Smooth muscle cell of the brain vasculature (primary cell): ENCODE data around the gene IP6K3.

ENCODE experiments used
- DNase-seq: peaks from one replicate; pipeline ENCODE4 v3.0.0-alpha.2; 2012; ENCODE audit warnings: low read depth, low spot score

The IP6K3 gene

DNA sequence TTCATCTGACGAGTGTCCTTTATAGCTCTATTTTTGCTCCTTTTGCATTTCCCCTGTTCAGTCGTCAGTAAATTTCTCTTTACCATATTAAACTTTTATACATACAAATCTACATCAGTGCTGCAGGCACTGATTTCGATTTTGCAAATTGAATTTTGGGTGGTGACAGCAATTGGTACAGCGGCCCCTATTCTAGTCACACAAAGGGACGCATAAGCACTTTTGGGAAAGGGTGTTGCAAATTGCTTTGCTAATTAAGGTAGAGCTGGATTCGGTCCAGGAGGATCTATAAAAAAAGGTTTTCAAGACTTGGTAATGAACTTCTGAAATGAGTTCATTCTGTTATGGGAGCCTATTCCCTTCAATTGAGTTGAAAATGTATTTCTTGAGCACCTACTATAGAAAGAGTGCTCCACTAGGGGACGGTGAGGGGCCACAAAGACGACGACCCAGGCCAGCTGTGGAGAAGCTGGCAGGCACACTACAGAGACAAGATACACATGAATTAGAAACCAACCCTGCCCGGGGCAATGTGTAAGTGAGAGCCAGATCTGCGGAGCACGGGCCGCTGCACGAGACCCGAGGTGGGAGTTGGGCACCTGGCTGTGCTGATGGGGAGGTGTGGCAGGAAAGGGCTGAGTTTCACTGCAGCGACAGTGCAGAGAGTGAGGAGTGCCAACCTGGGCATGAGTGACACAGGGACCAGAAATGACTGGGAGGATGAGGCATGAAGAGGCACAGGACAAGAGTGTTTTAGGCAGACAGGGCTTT is 40.6 kb downstream of the IP6K3 start:
- DNase-seq, result no peak

DNA sequence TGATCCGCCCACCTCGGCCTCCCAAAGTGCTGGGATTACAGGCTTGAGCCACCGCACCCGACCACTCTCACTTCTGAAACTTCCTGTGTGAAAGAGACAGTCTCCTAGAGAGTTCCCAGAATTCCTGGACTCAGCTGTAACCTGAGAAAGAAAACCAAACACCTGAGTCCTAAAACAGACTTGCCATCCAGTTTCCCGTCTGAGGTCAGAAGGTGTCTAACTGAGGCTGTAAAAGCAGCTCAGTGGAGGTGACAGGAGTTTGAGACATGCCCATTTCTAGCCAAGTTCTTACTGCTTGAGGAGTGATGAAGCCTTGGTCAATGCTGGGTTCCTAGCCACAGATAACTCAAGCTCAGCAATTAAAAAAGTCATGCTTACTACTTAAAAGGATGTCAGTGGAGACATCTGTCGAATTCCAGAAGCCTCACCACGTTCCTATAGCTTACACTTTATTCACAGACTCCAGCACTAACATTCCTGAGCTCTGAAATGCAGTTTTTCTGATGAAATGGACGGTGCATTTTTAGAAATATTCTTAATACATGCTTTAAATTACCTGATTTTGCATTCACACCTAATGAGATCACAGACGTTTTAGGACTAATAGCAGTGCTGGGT is 41.3 kb downstream of the IP6K3 start:
- no peak for DNase-seq

DNA sequence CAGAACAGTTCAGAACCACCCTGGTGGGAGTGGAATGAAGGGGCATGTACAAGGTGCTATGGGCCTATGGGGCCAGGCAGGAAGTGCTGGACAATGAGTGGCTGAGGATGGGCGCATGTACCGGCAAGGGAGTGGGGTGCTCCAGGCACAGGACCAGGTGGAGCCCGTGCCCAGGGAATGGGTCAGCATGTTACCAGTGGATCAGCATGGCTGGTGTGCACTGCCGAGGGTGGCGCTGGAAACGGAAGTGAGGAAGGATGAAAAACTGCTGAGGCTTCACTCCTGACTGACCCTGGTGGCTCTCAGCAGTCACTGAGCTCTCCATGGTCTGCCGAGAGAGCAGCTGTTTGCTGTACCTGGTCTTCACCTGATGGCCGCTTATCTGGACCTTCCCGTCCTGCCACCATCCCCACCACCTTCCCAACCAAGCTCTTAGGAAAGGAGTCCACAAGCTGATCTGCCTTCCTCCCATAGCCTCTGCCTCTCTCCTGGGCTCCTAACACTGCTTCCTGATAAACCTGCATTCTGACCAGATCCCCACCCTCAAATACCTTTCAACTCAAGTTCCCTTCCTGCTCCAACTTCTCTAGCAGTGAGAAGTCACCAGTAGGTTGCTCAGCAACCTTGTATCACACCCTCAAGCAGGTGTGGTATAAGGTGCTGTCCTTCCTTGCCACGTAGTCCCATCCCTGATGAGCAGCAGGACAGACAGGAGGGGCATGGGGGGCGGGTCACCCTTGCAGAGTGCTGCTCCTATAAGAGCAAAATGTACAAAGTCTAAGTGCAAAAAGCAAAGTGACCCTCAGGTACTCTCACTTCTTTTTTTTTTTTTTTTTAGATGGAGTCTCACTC is 42.3 kb downstream of the IP6K3 start:
- DNase-seq, result no peak

DNA sequence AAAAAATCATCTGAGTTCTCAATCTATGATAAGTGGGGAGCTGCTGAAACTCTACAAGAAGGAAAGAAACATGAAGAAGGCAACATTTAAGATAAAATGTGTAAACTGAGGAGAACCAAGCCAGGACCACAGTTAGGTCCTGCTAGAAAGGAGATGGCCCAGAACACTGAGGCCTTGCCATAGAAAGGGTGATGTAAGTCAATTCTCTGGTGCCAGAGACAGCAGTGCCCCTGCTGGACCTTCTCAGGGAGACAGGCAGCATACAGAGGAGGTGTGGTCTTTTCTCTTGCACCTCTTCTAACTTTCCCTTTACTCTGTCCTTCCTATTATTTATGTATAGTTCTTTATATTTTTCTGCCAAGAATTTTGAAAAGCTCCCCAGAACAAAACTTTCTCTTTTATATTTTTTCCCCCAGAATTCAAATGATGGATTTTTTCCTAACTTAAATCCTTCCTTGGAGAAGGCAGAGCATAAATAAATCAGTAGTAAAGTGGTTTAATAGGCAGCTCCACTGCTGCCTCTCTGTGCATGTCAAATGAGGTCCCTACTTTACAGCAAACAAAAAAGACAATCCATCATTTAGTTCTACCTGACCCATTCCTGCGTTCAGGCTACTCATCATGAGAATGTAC is 44.2 kb downstream of the IP6K3 start:
- DNase-seq, result no peak

DNA sequence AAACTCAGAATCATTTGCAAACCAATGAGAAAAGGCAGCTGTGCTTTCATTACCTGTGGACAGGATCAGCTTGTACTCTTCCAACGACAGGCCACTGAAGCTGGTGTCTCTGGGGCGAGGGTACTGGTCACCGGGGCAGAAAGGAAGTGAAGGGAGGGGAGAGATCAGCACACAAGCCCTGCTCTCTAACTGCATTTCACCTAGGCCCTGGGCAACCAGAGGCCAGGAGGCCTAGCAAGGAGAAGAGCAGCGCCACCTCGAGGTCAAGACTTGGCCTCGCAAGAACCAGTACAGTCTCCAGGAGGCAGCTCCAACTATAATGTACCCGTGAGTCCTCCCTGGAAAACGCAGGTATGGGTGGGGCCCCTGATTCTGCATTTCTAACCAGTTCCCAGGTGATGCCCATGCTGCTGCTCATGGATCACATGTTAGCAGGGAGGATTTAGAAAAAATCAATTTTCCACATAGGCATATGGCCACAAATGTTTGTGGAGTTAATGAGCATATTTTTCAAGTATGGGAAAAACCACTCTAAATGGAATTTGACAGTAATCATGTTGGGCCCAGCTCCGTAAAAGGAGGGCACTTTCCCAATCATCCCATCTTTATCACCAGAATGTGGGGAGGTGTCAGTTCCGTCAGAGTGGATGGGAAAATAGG is 46.2 kb downstream of the IP6K3 start:
- no peak for DNase-seq

DNA sequence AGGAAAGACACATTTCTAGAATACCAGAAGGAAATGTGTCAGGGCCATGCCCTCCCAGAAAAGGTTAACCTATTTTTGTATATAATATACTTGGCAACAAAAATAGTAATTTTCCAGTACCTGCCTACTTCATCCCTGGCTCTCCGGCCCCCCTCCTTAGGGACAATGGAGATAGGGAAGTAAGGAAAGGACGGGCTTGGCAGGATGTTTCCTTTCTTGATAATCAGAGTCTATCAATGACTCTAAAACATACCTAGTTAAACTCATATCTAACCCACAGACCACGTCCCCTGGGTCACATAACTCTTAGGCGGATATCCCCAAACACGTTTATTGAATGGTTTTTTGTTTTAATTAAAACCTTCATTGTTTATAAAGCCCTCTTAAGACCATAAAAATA is 47.0 kb downstream of the IP6K3 start:
- no peak for DNase-seq

DNA sequence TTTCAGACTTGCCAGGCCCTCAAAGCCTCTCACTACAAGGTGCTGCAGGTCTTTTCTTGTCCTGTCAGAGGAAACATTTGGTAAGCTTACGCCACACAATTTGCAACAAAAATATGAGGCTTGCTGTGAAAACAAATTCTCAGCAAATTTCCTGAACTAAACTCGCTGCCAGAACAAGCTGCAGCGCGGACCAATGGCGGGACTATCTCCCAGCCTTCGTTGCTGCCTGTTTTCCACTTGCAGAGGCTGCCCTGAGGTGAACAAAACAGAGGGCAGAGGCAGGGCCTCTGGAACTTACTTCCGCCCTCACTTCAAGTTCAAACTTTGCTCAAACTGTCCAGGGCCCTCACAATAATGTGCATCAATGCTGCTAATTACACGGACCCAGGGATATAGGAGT is 47.6 kb downstream of the IP6K3 start:
- no peak for DNase-seq

DNA sequence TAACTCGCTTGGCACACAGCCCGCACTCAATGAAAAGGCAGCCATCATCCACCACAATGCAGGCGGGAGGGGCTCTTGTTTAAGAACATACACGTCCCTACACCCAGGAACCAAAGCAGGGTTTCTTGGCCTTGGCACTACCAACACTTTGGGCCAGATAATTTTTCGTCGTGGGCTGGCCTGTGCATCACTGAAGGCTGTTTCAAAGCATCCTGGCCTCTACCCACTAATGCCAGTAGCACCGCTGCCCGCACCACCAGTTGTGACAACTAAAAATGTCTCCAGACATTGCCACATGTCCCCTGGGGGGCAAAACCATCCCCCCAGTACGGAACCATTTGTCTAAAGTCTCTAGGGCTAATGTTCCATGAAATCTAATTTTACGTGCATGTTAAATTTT is 48.2 kb downstream of the IP6K3 start:
- DNase-seq, result no peak

DNA sequence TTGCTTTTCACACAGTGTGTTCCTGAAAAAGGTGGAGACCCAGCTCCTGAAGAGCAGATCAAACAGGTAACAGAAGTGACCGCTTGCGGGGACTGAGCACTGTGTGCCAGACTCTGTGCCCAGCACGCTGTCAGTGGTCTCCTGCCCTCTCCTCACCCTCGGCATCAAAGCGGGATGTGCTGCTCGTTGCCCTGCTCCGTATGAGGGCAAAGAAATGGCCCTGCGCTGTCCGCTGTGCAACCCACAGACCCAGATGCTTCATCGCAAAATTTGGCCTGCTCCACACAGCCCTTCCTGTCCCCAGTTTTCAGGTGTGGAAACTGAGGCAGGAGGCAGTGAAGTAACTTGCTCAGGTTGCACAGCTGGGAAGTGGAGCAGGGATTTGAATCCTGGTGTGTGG is 48.9 kb downstream of the IP6K3 start:
- DNase-seq, result no peak

DNA sequence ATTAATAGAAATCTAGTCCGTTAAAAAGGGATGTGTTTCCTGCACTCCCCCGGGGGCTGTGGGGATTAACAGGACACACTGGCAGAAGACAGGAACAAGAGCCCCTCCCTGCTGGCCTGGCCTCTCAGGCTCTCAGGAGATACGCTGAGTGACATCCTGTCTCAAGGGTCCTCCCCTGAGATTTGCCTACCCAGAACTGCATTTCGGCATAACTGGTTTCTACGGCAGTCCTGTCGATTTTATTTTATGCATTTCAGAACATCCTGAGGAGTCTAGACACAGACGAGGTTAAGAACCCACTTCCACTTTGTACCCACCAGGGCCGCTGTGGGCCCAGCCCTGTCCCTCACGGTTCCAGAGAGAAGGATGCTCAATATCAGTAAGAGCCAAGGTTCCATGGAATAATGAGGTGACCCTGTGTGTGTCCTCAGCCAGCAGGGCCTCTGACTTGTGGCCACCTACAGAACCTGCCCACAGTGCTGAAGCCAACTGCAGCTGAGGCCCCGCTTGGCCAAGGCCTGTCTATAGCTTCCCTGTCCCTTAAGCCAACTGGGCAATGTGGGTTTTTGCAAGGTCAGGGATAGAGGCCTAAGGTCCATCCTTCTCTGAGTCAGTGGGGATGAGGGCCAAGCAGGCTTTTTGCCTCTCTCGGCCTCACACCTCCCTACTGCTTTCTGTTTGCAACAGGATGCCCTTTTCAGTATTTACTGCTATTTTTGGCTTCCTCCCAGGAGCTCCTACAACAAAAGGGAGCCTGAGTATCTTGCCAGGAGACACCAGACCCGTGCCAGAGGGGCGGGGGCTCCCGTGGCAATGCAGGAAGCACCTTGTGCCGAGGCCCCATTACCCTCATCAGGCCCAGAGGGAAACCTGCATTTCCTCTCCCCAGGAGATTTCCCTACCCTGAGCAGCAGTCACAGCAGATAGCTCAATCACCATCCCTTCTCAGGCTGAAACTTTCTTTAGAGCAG is 49.9 kb downstream of the IP6K3 start:
- DNase-seq, result peak; percentile 75

DNA sequence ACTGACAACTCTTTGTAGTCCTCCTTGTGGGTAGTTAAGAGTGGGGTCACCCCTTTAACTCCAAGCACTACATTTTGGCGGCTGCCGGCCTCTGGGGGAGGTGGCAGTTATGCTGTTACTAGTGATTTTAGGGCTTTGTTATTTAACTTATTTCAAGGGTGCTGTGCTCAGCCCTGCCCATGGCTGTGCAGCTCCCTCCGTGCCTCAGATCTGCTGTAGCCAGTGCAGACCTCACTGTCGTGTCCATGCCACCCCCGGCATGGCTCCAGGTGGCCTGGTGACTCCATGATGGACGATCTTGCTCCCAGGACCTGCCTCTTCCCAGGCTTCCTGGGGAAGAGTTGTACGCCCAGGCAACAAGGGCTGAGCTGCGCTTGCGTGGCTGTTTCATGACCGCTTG is 50.6 kb downstream of the IP6K3 start:
- DNase-seq, result no peak

DNA sequence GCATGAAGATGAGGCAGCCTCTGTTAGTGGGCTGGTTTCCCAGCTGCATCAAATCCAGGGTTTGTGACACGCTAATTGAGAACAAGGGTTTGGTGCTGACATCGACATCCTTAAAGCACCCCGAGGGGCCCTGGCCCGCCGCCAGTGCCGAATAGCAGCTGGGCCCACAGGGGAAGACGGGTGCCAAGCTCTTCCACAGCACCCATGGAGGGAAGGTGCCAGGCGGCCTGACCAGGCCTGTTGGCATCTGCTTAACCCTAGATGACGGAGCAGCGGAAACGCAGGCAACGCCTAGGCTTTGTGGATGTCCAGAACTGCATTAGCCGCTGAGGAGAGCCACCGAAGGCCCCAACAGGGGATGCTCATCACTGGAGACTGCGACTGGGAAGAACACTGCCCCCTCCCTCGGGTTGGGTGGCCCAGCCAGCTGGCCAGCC is 51.2 kb downstream of the IP6K3 start:
- DNase-seq, result no peak

DNA sequence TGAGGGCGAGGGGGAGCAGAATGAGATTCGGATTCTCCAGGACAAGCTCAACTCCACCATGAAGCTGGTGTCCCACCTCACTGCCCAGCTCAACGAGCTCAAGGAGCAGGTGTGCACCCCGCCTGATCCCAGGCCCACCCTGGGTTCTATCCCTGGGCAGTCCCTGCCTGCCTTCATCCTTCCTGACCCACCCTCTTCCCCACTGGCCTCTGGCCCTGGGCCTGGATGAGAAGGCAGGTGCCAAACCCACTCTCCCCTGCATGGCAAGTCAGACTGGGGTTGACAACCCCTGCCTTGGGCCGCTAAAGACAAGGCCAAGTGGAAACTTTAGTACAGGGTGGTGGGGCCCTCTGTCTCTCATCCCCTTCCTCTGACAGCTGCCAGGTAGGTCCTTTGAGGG is 51.7 kb downstream of the IP6K3 start:
- DNase-seq, result no peak

DNA sequence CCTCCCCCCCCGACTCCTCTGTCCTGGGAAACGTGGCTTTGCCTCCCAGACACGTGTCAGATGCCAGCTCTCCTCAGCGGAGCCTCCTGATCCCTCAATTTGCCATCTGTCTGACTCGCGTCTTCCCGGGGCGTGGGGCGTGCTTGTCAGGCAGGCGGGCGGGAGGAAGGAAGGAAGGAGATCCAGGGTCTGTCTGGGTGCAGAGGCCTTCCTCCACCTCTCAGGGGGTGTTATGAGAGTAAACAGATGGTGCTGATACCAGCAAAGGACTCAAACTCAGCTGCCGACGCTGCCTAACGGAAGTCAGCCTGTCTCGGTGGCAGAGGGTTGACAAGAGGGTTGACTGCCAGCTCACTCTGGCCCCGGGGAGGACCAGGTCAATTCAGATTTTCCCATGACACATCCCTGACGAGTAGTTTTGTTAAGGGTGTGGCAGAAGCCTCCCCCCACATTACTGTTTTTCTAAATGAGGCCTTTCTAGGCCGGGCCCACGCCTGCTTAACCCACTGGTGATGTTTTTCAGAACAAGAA is 52.2 kb downstream of the IP6K3 start:
- no peak for DNase-seq

DNA sequence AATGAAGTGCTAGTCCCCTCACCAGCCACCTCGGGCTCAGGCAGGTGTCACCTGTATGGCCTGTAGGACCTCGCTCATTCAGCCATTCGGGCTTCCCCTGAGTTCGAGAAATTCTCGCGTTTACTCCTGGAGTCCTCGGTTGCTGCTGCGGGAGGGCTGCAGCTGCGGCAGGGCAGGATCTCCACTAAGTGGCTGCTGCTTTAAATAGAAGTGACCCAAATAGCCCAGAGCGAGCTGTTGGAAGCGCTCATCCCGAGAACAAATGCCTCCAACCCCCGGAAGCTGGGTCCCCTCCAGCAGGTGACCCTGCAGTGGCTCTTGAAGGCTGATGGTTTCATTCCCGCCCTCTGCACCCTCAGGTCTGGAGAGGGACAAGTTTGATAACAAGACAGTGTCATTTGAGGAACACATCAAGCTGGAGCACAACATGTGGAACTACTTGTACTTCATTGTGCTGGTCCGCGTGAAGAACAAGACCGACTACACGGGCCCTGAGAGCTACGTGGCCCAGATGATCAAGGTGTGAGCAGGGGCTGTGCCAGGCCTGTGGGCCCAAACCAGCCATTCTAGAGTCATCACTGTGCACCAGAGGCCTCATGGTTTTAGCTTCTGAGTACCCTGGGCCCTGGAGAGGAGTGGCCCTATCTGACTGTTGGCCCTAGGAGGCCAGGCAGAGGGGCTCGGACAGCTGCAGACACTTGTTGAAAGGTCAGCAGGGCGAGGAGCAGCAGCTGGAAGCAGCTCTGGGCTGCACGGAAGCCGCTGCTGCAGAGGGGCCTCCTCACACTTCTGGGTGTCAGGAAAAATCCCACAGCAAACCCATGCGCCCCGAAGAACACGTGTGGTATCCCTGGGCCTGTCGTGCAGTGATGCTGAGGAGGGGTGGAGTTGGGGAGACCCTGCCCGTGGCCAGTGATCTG is 53.3 kb downstream of the IP6K3 start:
- no peak for DNase-seq

DNA sequence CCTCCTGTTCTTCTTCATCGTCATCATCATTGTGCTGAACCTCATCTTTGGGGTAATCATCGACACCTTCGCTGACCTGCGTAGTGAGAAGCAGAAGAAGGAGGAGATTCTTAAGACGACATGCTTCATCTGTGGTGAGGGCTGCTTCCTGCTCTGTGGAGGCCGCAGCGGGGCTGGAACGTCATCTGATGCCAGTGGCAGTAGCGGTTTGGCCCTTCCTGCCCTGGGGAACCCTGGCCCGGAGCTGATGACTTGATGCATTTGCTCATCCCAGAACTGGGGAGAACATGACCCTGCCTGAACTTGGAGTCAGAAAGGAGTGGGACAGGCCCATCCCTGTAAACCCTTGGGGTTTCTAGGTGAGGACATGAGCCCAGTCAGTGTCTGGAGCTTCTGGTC is 53.9 kb downstream of the IP6K3 start:
- DNase-seq, result no peak

DNA sequence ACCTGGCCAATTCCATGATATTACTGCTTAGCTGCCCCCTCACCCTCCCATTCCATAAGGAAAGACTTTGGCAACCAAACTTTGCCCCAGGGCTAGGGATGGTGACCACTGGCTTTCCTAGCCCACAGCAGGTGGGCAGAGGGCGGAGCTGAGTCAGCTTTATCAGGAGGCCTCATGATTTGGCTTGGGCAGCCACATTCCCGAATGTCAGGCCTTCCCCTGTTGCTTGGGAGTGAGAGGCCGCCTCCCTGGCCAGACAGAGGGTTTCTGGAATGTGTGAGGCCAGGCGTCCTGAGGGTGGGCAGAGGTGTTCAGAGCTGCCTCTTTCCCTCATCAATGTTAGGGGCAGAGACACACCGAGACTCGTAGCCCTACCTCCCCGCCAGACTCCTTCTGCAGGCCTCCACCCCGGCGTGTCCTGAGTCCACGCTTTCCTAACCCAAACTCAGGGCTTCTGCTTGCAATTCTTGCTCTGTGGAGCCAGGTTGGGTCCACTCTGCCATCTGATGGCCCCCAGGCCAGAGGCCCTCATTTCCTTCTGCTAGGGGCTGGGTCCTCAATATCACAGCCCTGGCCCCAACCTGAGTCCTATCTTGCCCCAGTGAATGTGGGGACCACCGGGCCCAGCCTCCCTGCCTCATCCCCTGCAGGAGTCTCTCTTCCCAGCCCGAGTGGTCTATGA is 54.5 kb downstream of the IP6K3 start:
- DNase-seq, result no peak

DNA sequence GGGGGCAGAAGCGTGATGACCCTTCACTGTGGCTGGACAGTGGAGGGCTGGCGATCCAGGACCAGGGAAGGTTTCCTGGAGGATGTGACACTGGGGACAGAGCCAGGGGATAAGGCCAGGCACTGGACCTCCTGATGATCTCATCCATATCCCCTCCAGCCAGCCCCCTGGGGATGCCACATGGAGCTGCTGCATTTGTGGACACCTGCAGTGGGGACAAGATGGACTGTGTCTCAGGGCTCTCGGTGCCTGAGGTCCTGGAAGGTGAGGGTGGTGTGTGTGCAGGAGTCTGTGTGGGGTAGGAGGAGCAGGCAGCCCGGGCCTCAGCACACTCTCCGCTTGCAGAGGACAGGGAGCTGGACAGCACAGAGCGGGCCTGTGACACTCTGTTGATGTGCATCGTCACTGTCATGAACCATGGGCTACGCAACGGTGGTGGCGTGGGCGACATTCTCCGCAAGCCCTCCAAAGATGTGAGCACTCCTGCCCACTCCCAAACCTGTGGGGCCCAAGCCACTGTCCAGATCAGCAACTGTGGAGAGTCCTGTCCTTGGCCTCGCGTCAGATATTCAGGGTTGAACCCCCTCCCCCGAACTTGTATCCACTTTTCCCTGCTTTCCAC is 55.1 kb downstream of the IP6K3 start:
- no peak for DNase-seq
